HG02678 (cell line): ENCODE measurements around the gene MBD3L2B.
A peak's percentile ranks its signal among the peaks of the same experiment; 100 is the strongest.
"Not testable (repeated sequence)": the region's sequence is repeated elsewhere in the genome, so short reads cannot be mapped to it uniquely, and the experiment has no call there.

Experiments
- ATAC-seq: cut with Tn5 transposase; IDR thresholded peaks from one replicate; pipeline ENCODE4 v1.9.1; 2021; ENCODE audit warnings: mild to moderate bottlenecking, moderate library complexity; ENCODE audit not compliant: unreplicated experiment

MBD3L2B gene

DNA sequence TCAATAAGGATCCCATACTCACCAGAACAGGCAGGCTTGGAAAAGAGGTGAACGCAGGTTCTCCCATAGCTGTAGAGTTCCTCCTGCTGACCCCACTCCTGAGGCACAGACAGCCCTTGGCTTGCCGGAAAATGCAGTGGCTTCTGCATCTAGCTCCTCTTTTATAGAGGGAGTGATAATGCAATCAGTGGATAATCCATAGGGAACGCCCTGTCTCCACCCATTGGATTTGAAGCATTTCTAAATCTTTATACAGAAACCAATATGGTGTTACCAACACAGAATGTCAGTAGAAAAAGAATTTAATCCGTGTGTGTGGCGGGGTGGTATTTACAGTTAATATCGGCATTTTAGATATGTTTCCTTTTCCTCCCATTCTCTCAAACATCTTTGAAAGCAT, at the start of gene MBD3L2B:
Gene MBD3L2B (minus strand): TSS at position 101 of the 400 bp plus-strand sequence. CDS start 34 bp downstream, at position 67.
- not testable (repeated sequence) for ATAC-seq

DNA sequence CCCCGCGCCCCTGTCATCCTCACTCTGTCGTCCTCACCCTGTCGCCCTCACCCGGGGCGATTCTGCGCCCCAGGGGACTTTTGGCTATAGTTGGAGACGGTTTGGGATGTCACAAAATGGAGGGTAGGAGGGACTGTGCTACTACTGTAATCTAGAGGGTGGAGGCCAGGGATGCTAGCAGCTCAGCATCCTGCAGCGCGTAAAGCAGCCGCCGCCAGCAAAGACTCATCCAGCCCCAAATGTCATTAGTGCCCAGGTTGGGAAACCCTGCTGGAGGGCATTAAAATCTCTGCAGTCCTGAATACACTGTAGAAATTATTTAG, 48.6 kb upstream of the MBD3L2B start:
- no peak for ATAC-seq

DNA sequence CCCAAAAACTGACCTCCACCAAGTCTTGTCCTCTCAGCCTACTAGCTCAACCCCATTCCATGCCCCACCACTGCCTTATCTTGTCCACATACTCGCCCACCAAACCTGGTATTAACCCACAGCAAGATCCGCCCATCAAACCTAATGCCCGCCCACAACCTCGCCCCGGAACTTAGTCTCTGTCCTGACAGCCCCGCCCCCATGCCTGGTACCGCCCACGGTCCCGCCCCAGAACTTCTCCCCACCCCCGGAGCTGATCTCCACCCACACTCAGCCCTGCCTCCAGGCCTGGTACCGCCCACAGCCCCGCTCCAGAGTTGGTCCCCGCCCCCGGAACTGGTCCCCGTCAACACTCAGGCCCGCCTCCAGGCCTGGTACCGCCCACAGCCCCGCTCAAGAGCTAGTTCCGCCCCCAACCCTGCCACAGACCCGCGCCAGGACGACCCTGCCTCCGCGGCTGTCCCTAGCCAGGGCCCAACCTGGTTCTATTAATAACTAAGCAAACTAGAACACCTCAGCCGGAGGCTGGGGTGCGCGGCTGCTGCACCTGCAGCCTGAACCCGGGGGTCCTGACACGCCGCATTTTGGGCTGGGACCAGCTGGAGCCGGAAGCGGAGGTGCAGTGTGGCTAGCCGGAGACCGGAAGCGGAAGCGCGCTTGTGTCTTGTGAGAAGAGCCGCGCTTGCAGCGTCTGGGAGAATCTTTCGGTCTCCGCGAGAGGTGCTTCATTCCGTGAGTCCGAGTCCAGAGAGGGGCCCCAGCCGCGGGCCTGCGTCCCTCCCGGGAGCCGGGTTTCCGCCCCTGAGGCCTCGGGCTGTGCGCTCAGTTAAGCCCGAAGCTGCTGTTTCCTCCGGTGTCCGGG, 48.0 kb upstream of the MBD3L2B start, which contains the start of gene ZNF557:
Gene ZNF557 (plus strand): TSS at position 662 of the 862 bp plus-strand sequence. CDS start 5,372 bp downstream, outside the sequence.
- peak; percentile 93 for ATAC-seq

DNA sequence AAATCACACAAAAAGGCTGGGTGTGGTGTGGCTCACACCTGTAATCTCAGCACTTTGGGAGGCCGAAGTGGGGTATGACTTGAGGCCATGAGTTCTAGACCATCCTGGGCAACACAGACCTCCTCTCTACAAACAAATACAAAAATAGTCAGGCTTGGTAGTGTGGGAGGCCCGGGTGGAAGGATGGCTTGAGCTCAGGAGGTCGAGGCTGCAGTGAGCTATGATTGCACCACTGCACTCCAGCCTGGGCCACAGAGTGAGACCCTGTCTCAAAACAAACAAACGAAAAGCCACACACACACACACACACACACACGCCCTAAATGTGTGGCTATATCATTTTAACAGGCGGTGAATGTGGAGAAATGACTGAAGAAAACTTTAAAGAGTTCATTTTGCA, 47.4 kb upstream of the MBD3L2B start:
- no peak for ATAC-seq

DNA sequence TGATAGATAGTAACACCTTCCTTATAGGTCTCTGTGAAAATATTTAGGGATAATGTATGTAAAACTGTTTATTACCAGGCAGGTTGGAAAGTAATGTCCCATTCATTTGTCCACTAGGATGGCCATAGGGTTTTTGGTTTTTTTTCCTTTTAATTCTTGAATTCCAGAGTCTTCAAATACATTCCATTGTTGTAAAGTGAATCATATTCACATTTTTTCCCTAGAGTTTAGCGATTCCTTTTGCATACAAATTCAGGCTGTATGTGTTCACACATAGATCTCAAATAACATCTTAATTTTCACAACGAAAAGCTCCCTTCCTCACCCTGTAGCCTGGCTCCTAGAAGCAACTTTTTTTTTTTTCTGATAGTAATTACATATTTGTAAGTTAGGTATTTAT, 46.5 kb upstream of the MBD3L2B start:
- ATAC-seq: no peak

DNA sequence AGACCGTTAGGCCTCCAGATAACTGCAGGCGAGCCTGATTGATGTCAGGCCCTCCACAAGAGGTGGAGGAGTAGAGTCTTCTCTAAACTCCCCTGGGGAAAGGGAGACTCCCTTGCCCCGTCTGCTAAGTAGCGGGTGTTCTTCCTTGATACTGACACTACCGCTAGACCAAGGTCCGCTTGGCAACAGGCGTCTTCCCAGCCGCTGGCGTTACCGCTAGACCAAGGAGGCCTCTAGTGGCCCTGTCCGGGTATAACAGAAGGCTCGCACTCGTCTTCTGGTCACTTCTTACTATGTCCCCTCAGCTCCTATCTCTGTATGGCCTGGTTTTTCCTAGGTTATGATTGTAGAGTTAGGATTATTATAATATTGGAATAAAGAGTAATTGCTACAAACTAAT, 45.9 kb upstream of the MBD3L2B start:
- ATAC-seq: not testable (repeated sequence)

DNA sequence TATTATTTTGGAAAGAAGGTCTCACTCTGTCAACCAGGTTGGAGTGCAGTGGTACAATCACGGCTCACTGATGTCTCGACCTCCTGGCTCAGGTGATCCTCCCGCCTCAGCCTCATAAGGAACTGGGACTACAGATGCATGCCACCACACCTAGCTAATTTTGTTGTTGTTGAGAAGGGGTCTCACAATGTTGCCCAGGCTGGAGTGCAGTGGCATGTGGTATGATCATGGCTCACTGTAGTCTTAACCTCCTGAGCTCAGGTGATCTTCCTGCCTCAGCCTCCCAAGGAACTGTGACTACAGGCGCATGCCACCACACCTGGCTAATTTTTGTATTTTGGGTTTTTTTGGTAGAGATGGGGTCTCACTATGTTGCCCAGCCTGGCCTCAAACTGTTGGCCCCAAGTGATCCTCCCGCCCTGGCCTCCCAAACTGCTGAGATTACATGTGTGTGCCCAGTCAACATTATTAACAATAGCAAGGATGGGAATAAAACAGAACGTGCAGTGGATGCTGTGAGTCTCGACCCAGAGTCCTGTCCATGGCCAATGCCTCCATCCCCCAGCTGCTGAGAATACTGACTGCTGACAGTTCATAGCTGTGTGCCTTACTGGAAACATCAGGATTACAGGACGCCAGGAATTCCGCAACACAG, 42.7 kb upstream of the MBD3L2B start:
- ATAC-seq: no peak

DNA sequence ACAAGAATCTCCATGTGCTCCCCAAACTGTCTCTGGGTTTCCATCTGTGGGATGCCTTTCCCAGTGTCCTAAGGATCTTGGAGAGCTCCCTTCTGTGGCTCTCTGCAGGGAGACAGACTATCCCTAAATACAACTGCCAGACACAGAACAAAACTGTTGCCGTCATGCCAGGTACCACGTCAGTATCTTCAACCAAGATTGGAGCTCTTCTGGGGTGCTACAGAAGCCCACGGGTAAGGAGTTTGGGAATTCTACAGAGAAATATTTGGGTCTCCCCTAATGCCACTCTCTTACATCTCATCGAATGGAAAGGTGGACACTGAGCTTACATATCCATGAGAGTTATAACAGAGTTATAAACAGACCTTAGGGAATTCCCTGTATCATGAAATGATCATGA, 42.1 kb upstream of the MBD3L2B start:
- no peak for ATAC-seq

DNA sequence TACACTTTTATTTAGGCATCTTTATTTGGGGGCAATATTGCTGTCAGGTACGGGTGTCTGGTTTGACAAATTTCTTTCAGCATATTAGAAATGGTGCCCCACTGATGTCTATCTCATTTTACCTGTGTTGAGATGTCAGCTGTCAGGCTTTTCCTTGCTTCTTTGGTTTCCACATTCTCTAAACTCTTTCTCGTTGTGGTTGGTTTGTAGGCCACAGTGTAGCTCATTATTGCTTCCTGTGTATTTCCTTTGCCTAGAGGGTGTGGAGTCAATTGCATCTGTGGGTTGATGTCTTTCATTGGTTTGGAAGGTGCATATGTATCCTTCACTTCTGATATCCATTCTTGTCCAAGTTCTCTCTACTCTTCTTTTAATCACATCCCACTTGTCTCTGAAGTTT, 38.7 kb upstream of the MBD3L2B start:
- not testable (repeated sequence) for ATAC-seq

DNA sequence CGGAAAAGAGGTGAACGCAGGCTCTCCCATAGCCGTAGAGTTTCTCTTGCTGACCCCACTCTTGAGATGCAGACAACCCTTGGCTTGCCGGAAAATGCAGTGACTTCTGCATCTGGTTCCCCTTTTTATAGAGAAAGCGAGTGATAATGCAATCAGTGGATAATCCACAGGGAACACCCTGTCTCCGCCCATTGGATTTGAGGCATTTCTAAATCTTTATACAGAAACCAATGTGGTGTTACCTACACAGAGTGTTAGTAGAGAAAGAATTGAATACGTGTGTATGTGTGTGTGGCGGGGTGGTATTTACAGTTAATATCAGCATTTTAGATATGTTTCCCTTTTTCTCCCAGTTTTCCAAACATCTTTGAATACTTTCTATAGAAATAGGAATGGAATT, 37.3 kb upstream of the MBD3L2B start, which contains the start of gene MBD3L3:
Gene MBD3L3 (minus strand): TSS at position 101 of the 400 bp plus-strand sequence. CDS start 71 bp downstream, at position 30.
- ATAC-seq: not testable (repeated sequence)

DNA sequence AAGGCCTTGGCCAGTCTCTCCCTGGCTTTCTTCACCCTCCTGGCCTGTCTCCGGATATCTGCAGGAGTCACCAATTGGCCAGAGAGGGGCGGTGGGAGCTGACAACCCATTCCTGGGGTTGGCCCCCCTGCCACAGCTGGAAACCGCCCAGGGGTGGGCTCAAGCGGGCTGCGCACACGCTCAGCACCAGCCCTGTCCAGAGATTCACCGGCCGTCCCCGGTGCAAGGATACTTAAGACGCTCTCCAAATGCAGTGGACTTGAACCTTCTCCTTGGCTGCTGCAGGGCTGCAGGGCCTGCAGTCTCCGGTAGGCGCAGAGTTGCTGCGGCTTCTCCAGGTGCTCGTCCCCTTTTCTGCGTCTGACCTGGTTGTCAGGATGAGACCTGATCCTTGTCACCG, 35.1 kb upstream of the MBD3L2B start:
- ATAC-seq: not testable (repeated sequence)

DNA sequence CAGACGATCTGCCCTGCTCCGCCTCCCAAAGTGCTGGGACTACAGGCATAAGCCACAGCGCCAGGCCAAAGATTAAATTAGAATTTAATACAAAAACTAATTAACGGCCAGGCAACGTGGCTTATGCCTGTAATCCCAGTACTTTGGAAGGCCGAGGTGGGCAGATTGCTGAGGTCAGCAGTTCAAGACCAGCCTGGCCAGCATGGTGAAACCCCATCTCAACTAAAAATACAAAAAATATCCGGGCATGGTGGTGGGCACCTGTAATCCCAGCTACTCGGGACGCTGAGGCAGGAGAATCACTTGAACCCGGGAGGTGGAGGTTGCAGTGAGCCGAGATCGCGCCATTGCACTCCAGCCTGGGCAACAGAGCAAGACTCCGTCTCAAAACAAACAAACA, 34.4 kb upstream of the MBD3L2B start:
- not testable (repeated sequence) for ATAC-seq

DNA sequence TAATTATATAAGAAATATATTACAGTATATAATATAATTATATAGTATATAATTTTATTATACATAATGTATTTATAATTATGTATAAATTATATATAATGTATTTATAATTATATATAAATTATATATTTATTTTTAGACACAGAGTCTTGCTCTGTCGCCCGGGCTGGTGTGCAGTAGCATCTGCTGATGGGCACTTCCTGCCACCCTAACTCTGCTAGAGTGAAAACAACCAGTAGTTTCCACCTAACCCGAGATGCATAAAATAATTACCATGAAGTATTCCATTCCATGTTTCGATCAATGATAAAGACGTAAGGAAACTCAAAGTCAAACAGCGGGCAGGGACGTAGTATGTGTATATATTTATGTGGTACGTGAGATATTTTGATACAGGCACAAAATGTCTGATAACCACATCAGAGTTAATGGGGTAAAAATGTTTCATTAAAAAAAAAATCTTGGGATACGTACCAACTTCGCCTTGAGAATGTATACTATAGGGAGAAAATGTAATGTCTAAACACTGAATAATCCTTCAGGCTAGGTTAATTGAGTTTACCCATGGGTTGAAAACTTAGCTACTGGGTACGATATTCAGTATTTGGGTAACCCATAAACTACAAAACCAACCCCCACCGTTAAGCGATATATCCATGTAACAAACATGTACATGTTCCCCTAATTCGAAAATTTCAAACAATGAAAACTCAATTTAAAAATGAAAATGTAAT, 33.6 kb upstream of the MBD3L2B start:
- not testable (repeated sequence) for ATAC-seq

DNA sequence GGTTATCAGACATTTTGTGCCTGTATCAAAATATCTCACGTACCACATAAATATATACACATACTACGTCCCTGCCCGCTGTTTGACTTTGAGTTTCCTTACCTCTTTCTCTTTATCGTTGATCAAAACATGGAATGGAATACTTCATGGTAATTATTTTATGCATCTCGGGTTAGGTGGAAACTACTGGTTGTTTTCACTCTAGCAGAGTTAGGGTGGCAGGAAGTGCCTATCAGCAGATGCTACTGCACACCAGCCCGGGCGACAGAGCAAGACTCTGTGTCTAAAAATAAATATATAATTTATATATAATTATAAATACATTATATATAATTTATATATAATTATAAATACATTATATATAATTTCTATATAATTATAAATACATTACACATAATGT, 31.7 kb upstream of the MBD3L2B start:
- ATAC-seq: not testable (repeated sequence)

DNA sequence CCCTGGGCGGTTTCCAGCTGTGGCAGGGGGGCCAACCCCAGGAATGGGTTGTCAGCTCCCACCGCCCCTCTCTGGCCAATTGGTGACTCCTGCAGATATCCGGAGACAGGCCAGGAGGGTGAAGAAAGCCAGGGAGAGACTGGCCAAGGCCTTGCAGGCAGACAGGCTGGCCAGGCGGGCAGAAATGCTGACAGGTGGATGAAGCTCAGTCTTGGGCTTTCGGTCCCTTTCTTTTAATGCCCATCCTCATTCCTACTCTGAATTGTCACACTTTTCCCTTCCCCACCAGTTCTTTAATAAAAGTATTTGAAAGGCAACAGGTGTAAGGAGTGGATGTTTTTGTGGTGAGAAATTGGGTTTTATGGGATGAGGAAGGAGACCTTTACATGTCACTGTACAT, 30.2 kb upstream of the MBD3L2B start:
- ATAC-seq: not testable (repeated sequence)

DNA sequence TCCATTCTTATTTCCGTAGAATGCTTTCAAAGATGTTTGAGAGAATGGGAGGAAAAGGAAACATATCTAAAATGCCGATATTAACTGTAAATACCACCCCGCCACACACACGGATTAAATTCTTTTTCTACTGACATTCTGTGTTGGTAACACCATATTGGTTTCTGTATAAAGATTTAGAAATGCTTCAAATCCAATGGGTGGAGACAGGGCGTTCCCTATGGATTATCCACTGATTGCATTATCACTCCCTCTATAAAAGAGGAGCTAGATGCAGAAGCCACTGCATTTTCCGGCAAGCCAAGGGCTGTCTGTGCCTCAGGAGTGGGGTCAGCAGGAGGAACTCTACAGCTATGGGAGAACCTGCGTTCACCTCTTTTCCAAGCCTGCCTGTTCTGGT, 27.8 kb upstream of the MBD3L2B start, which contains the start of gene MBD3L2:
Gene MBD3L2 (plus strand): TSS at position 301 of the 400 bp plus-strand sequence. CDS start 53 bp downstream, at position 354.
- ATAC-seq: not testable (repeated sequence)

DNA sequence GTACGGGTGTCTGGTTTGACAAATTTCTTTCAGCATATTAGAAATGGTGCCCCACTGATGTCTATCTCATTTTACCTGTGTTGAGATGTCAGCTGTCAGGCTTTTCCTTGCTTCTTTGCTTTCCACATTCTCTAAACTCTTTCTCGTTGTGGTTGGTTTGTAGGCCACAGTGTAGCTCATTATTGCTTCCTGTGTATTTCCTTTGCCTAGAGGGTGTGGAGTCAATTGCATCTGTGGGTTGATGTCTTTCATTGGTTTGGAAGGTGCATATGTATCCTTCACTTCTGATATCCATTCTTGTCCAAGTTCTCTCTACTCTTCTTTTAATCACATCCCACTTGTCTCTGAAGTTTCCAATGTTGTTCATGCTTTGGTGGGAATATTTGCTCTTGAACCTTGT, 20.3 kb upstream of the MBD3L2B start:
- not testable (repeated sequence) for ATAC-seq

DNA sequence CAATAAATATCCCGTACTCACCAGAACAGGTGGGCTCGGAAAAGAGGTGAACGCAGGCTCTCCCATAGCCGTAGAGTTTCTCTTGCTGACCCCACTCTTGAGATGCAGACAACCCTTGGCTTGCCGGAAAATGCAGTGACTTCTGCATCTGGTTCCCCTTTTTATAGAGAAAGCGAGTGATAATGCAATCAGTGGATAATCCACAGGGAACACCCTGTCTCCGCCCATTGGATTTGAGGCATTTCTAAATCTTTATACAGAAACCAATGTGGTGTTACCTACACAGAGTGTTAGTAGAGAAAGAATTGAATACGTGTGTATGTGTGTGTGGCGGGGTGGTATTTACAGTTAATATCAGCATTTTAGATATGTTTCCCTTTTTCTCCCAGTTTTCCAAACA, 18.8 kb upstream of the MBD3L2B start, which contains the start of gene MBD3L4:
Gene MBD3L4 (minus strand): TSS at position 101 of the 400 bp plus-strand sequence. CDS start 35 bp downstream, at position 66.
- not testable (repeated sequence) for ATAC-seq

DNA sequence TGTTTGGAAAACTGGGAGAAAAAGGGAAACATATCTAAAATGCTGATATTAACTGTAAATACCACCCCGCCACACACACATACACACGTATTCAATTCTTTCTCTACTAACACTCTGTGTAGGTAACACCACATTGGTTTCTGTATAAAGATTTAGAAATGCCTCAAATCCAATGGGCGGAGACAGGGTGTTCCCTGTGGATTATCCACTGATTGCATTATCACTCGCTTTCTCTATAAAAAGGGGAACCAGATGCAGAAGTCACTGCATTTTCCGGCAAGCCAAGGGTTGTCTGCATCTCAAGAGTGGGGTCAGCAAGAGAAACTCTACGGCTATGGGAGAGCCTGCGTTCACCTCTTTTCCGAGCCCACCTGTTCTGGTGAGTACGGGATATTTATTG, 9.0 kb upstream of the MBD3L2B start, which contains the start of gene MBD3L5:
Gene MBD3L5 (plus strand): TSS at position 301 of the 400 bp plus-strand sequence. CDS start 34 bp downstream, at position 335.
- ATAC-seq: not testable (repeated sequence)

DNA sequence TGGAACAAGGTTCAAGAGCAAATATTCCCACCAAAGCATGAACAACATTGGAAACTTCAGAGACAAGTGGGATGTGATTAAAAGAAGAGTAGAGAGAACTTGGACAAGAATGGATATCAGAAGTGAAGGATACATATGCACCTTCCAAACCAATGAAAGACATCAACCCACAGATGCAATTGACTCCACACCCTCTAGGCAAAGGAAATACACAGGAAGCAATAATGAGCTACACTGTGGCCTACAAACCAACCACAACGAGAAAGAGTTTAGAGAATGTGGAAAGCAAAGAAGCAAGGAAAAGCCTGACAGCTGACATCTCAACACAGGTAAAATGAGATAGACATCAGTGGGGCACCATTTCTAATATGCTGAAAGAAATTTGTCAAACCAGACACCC, 7.6 kb upstream of the MBD3L2B start:
- ATAC-seq: not testable (repeated sequence)

DNA sequence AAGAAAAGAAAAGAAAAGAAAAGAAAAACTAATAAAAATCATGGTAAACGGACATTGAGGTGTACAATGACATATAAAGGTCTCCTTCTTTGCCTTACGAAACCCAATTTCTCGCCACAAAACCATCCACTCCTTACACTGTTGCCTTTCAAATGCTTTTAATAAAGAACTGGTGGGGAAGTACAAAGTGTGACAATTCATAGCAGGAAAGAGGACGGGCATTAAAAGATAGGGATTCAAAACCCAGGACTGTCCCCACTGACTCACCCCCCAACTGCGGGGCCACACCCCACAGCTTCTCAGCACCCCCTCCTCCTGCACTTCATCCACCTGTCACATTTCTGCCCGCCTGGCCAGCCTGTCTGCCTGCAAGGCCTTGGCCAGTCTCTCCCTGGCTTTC, 2.4 kb downstream of the MBD3L2B start:
- ATAC-seq: no peak
